Lower lobe of right lung (tissue), 2 donors: ENCODE results near the gene SLC38A1. TPM values are rescaled to one million over a fixed set of nuclear protein-coding genes. Genes with fewer than 3 reads are reported as not detected.

Experiments used
- ATAC-seq, 2 donors: fragments of 200-7000 bp; cut with Tn5 transposase; one replicate each; pipeline ENCODE4 v1.9.1; 2020 to 2022; ENCODE audit warnings: mild to moderate bottlenecking in 2 of 2, moderate library complexity in 2 of 2
- DNase-seq: peaks from one replicate; pipeline ENCODE4 v3.0.0-alpha.2; 2020
- H3K27ac ChIP-seq: fragments of 200-600 bp; one replicate; pipeline ENCODE4 v1.8.0; 2022
- H3K27me3 ChIP-seq: fragments of 200-600 bp; one replicate; pipeline ENCODE4 v1.8.0; 2022; ENCODE audit warnings: low read depth
- H3K36me3 ChIP-seq: fragments of 200-600 bp; one replicate; pipeline ENCODE4 v1.8.0; 2022; ENCODE audit warnings: mild to moderate bottlenecking
- H3K4me1 ChIP-seq: fragments of 200-600 bp; one replicate; pipeline ENCODE4 v1.8.0; 2022
- H3K4me3 ChIP-seq: fragments of 200-600 bp; one replicate; pipeline ENCODE4 v1.8.0; 2022; ENCODE audit warnings: mild to moderate bottlenecking
- H3K9me3 ChIP-seq: fragments of 200-600 bp; one replicate; pipeline ENCODE4 v1.8.0; 2022
- intact Hi-C: fragments of 100-400 bp; cut with DNase I; formaldehyde crosslinking; loops from one replicate; pipeline ENCODE4 v1.11.0; 2022
- total RNA-seq: library from RNA; stranded (reverse); fragmentation: NEBNext Ultra II Directional; extraction: Animal tissue kit (Norgen Biotek cat#: 25700); gene quantifications from one replicate; pipeline ENCODE4 v1.2.1, GENCODE V29; 2021
- TF ChIP-seq, protein P1 (sequence below): fragments of 200-600 bp; IDR thresholded peaks from one replicate; pipeline ENCODE4 v1.8.0; 2022; ENCODE audit warnings: antibody characterized with exemption, mild to moderate bottlenecking
- donor health status: DM: no; HTN: yes; CAD: no; lungs with severe emphysema.

SLC38A1 gene
- total RNA-seq, 1 donor from 2014 or later = 45.8 TPM

DNA sequence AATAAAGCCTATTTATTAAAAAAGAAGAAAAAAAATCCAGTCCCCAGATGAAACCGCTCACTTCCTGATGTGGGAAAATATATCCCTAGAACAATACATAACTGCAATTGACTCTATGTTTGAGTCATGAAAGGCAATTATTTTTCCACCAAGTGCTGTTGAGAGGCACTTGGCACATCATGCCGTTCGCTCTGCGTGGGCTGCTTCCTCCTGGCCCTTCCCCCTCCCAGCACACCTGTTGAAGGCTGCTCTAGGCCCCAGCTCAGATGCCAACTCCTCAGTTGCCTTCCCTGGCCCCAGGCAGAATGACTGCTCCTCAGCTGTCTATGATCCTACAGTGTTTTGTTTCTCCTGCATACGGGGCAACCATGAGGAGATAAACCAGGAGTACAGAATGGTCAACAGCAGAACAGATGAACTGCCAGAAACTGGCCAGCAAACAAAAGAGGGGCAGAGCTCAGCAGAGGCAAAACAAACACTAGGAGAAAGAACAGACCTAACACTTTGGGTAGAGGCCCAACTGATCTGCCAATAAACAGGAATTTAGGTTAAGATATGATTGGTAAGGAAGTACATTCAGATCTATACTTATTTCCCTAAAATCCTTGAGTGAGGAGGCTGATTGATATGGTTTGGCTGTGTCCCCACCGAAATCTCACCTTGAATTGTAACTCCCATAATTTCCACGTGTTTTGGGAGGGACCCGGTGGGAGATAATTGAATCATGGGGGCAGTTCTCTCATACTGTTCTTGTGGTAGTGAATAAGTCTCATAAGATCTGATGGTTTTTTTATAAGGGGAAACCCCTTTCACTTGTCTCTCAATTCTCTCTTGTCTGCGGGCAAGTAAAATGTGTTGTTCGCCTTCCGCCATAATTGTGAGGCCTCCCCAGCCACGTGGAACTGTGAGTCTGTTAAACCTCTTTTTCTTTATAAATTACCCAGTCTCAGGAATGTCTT is 58.6 kb downstream of the SLC38A1 start:
- ATAC-seq = peak; percentile 94 to 95
- Histone ChIP-seq H3K4me1 (peaks cover 28% of the 10 kb centered on the region), H3K36me3 (peaks cover 17% of the 10 kb centered on the region), H3K27me3 (no peaks in the 10 kb centered on the region), H3K27ac (peak overlapping the region; percentile 5), H3K4me3 (no peak overlapping the region), H3K9me3 (no peaks in the 10 kb centered on the region)
- intact Hi-C loops = no loop called here
- DNase-seq = peak; percentile 81
- TF ChIP-seq, protein P1, sequence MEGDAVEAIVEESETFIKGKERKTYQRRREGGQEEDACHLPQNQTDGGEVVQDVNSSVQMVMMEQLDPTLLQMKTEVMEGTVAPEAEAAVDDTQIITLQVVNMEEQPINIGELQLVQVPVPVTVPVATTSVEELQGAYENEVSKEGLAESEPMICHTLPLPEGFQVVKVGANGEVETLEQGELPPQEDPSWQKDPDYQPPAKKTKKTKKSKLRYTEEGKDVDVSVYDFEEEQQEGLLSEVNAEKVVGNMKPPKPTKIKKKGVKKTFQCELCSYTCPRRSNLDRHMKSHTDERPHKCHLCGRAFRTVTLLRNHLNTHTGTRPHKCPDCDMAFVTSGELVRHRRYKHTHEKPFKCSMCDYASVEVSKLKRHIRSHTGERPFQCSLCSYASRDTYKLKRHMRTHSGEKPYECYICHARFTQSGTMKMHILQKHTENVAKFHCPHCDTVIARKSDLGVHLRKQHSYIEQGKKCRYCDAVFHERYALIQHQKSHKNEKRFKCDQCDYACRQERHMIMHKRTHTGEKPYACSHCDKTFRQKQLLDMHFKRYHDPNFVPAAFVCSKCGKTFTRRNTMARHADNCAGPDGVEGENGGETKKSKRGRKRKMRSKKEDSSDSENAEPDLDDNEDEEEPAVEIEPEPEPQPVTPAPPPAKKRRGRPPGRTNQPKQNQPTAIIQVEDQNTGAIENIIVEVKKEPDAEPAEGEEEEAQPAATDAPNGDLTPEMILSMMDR = no peak

DNA sequence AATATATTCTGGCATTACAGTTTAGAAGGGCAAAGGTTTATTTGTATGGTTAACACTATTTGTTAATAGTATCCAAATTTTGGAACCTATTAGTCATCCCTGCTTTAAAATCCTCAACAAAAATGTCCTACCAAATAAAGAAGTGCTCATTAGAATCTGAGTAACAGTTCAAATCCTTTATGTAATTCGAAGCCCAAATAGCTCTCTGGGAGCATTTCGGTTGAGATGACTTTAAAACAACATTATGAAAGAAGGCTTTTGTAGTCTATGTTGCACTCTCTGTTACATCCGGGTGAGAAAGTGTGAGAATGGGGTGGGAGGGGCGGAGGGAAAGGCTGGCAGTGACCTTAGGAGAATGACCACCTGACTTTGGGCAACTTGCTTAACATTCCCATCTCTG is 59.7 kb downstream of the SLC38A1 start:
- no peak overlapping the region for H3K4me3 ChIP-seq
- ATAC-seq = peak in 1 of 2 donors; percentile 45
- no peaks in the 10 kb centered on the region for H3K27me3 ChIP-seq
- H3K36me3 ChIP-seq = peaks cover 24% of the 10 kb centered on the region
- DNase-seq = no peak
- intact Hi-C loops = no loop called here
- H3K27ac ChIP-seq = no peak overlapping the region
- H3K9me3 ChIP-seq = no peaks in the 10 kb centered on the region
- H3K4me1 ChIP-seq = peaks cover 28% of the 10 kb centered on the region
- TF ChIP-seq, protein P1 = no peak

DNA sequence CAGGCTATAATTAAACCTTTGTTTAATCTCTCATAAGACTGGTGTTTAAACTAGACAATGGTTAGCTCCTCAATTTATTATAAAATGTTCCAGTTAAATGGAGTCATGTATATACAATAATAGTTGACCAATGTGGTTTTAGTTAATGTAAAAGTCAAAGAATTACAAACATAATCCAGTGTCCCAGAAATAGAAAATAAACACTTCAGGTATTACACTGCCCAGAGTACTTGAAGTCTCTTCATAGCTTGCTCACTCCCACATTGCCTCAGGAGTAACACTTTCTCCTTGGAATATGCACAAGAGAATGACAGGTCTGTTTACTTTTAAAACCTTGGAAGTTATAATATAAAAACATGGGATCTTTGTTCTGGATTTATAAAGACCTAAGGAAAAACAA is 60.5 kb downstream of the SLC38A1 start:
- peaks cover 28% of the 10 kb centered on the region for H3K4me1 ChIP-seq

DNA sequence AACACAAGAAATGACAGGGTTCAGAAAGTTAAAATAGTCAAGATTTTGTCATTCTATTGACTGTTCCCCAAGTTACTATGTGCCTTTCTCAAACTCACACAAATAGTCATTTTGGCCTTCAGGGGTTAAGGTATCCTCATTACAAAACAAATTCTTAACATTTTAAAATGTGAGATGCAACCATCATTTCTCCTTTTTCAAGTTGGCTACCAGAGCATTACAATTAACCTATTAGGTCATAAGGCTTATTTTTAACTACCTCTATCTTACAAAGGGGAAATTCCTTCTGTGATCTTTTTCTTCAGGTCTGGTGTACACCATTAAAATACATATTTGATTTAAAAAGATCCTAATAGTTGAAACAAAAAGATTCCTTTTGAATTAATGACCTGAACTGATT is 61.2 kb downstream of the SLC38A1 start:
- Histone ChIP-seq H3K4me3 (no peak overlapping the region), H3K27me3 (no peaks in the 10 kb centered on the region), H3K27ac (no peak overlapping the region), H3K4me1 (peaks cover 28% of the 10 kb centered on the region), H3K36me3 (peaks cover 39% of the 10 kb centered on the region), H3K9me3 (no peaks in the 10 kb centered on the region)
- DNase-seq = no peak
- intact Hi-C loops = no loop called here
- TF ChIP-seq, protein P1 = no peak
- ATAC-seq = no peak

More for the DNA sequence above, 60.5 kb downstream of the SLC38A1 start:
- DNase-seq (no peak), ATAC-seq (peak; percentile 62 to 80)
- no peak overlapping the region for H3K4me3 ChIP-seq
- intact Hi-C loops = no loop called here
- peaks cover 32% of the 10 kb centered on the region for H3K36me3 ChIP-seq
- TF ChIP-seq, protein P1 = no peak
- no peaks in the 10 kb centered on the region for H3K27me3 ChIP-seq
- no peak overlapping the region for H3K27ac ChIP-seq
- no peaks in the 10 kb centered on the region for H3K9me3 ChIP-seq

DNA sequence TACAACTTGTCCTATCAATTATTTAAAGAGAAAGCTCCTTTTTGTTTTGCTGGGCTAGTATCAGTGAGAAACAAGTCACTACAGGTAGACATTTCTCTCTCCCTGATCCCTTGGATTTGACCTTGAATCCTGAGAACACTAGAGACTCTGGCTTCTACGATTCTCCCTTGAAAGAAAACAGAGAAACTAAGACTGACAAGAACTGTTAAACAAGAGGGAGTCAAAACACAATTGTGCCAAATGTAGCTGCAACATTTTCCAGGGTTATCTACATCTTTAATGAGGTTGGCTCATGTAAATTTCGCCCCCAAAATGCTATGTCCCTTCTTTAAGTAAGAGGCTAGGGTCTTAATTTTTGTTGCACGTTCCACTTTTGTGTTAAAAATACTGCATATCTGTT is 62.4 kb downstream of the SLC38A1 start:
- Histone ChIP-seq H3K4me1 (peaks cover 28% of the 10 kb centered on the region), H3K36me3 (peaks cover 48% of the 10 kb centered on the region)
- no peak for ATAC-seq

More for the DNA sequence above, 62.4 kb downstream of the SLC38A1 start:
- H3K27ac ChIP-seq = no peak overlapping the region
- no peak for DNase-seq
- no peaks in the 10 kb centered on the region for H3K9me3 ChIP-seq
- no peak overlapping the region for H3K4me3 ChIP-seq
- intact Hi-C loops = no loop called here
- no peaks in the 10 kb centered on the region for H3K27me3 ChIP-seq
- TF ChIP-seq, protein P1 = no peak
